GM20000 (cell line): ENCODE data around the gene KRTAP19-4.

Source experiments
- DNase-seq: peaks from one replicate; pipeline ENCODE4 v3.0.0; 2012; ENCODE audit warnings: low spot score
- CTCF ChIP-seq: IDR thresholded peaks from 2 replicates; pipeline ENCODE4 v1.5.1; 2012; ENCODE audit warnings: mild to moderate bottlenecking, control low read depth; ENCODE audit errors: extremely low read depth, missing control alignments

Gene KRTAP19-4

GRCh38 chr21:30486180-30486579, 10.8 kb downstream of the KRTAP19-4 start:
- no peak for DNase-seq
- TF ChIP-seq CTCF = no peak

GRCh38 chr21:30482130-30482529, 14.8 kb downstream of the KRTAP19-4 start:
- no peak for TF ChIP-seq CTCF
- no peak for DNase-seq

- TF ChIP-seq CTCF = no peak
- DNase-seq = no peak
These were observed 16.8 kb downstream of the KRTAP19-4 start, which contains the start of gene KRTAP19-1 for GRCh38 chr21:30480145-30480544. KRTAP19-1 (minus strand) TSS chr21:30480367; CDS start chr21:30480317, 50 bp downstream.

- TF ChIP-seq CTCF = no peak
- DNase-seq = no peak
These were observed 17.7 kb downstream of the KRTAP19-4 start for GRCh38 chr21:30479259-30479658.

- no peak for DNase-seq
- no peak for TF ChIP-seq CTCF
These were observed 19.0 kb downstream of the KRTAP19-4 start for GRCh38 chr21:30478004-30478403.

- no peak for TF ChIP-seq CTCF
- DNase-seq = no peak
These were observed 27.9 kb downstream of the KRTAP19-4 start for GRCh38 chr21:30468900-30469714.

- TF ChIP-seq CTCF = no peak
- no peak for DNase-seq
These were observed 33.3 kb downstream of the KRTAP19-4 start for GRCh38 chr21:30463713-30464112.
